H1 (cell line): ENCODE measurements around the gene NTN1. TPM values are rescaled to one million over a fixed set of nuclear protein-coding genes. Genes with fewer than 3 reads are reported as not detected.

Experiments used
- EGR1 ChIP-seq: IDR thresholded peaks from 2 replicates; pipeline ENCODE4 v1.6.1; 2011; ENCODE audit warnings: low read depth, low read length, borderline replicate concordance
- GTF2F1 ChIP-seq: IDR thresholded peaks from 2 replicates; pipeline ENCODE4 v1.6.1; 2012; ENCODE audit warnings: low read depth, low read length, improper control_type of control experiment, borderline replicate concordance
- JUND ChIP-seq: IDR thresholded peaks from 2 replicates; pipeline ENCODE4 v1.6.1; 2011; ENCODE audit warnings: mild to moderate bottlenecking, improper control_type of control experiment, low read length
- KDM4A ChIP-seq: IDR thresholded peaks from one replicate; pipeline ENCODE4 v1.7.1; 2012; ENCODE audit warnings: low read depth, mild to moderate bottlenecking, moderate library complexity, low read length, inconsistent platforms; ENCODE audit not compliant: severe bottlenecking
- POLR2A ChIP-seq, 2 experiments: IDR thresholded peaks; 1 replicate in 1 of 2; 2 replicates in 1 of 2; pipeline ENCODE4 v1.6.1; 2011; ENCODE audit warnings: low read depth in 2 of 2, low read length in 2 of 2, mild to moderate bottlenecking in 2 of 2; ENCODE audit errors: control extremely low read depth in 1 of 2
- RFX5 ChIP-seq: IDR thresholded peaks from 2 replicates; pipeline ENCODE4 v1.6.1; 2011; ENCODE audit warnings: low read depth, low read length, improper control_type of control experiment, borderline replicate concordance
- SIX5 ChIP-seq: IDR thresholded peaks from 2 replicates; pipeline ENCODE4 v1.6.1; 2011; ENCODE audit warnings: mild to moderate bottlenecking, low read depth, low read length
- ZNF274 ChIP-seq: IDR thresholded peaks from 2 replicates; pipeline ENCODE4 v1.7.0; 2012; ENCODE audit warnings: low read length, borderline replicate concordance; ENCODE audit errors: extremely low read depth
- polyA plus RNA-seq, 7 experiments: library from polyadenylated mRNA; depleted of rRNA in 3 of 7; stranded (reverse) in 5 of 7; unstranded in 2 of 7; fragments of >200 nt in 5 of 7; fragments of 200-250 nt in 2 of 7; gene quantifications; 1 replicate in 5 of 7; 2 replicates in 1 of 7; 4 replicates in 1 of 7; pipeline versions ENCODE4 v1.2.1 to v1.2.3, GENCODE V29; 2011 to 2013; ENCODE audit warnings: missing spikeins in 2 of 7, mixed read lengths in 2 of 7
- total RNA-seq: library from RNA; stranded (reverse); fragmentation: NEBNext Ultra II Directional; extraction: Animal tissue kit (Norgen Biotek cat#: 25700); gene quantifications from 2 replicates; pipeline ENCODE4 v1.2.1, GENCODE V29; 2021

Gene NTN1
- total and polyA plus RNA-seq, 2 of the 8 experiments (the other 6 are each of a cell fraction or from before 2014, with no cell fraction given): 2.0 to 2.3 TPM

GRCh38 chr17:9009737-9010136 is 11.6 kb upstream of the NTN1 start (continued):
- no peak for TF ChIP-seq ZNF274
- TF ChIP-seq KDM4A: no peak
- TF ChIP-seq GTF2F1: no peak
- no peak for TF ChIP-seq SIX5
- no peak for TF ChIP-seq RFX5
- no peak for TF ChIP-seq JUND
- TF ChIP-seq POLR2A (IDR thresholded peaks at IDR 0.05; ENCODE audit: control extremely low read depth in 1 of 2, low read depth in 2 of 2, low read length in 2 of 2): no peak
- no peak for TF ChIP-seq EGR1
- TF ChIP-seq, all 59 proteins: peak for 0
